CD4-positive, CD25-positive, alpha-beta regulatory T cell (primary cell): ENCODE measurements around the gene WDR93. TPM values are rescaled to one million over a fixed set of nuclear protein-coding genes. Genes with fewer than 3 reads are reported as not detected.

ENCODE experiments used
- ATAC-seq, 2 donors: fragments of 150-1000 bp; cut with Tn5 transposase; one replicate each; pipeline ENCODE4 v1.10.0; 2021; ENCODE audit warnings: low read depth in 2 of 2, moderate number of reproducible peaks in 2 of 2, moderate library complexity in 1 of 2
- DNase-seq, 3 donors: peaks; one replicate each; pipeline versions ENCODE4 v3.0.0 to v3.0.0-alpha.2; 2012 to 2022; ENCODE audit warnings: mixed read lengths in 1 of 3
- H3K27ac ChIP-seq: one replicate; pipeline ENCODE4 v1.7.0; 2013; ENCODE audit warnings: mild to moderate bottlenecking, low read length; ENCODE audit not compliant: insufficient read depth, poor library complexity, severe bottlenecking
- H3K27me3 ChIP-seq: one replicate; pipeline ENCODE4 v1.7.0; 2013; ENCODE audit warnings: low read length; ENCODE audit not compliant: control insufficient read depth, insufficient read depth
- H3K36me3 ChIP-seq: one replicate; pipeline ENCODE4 v1.7.0; 2013; ENCODE audit warnings: mild to moderate bottlenecking, low read length, moderate library complexity; ENCODE audit not compliant: control insufficient read depth, insufficient read depth
- H3K4me1 ChIP-seq: 2 replicates; pipeline ENCODE4 v1.7.0; 2013; ENCODE audit warnings: mild to moderate bottlenecking, low read length; ENCODE audit not compliant: insufficient read depth, control insufficient read depth, poor library complexity, severe bottlenecking
- H3K4me3 ChIP-seq: one replicate; pipeline ENCODE4 v1.7.0; 2013; ENCODE audit warnings: low read depth, mild to moderate bottlenecking, low read length, moderate library complexity
- H3K9me3 ChIP-seq, 2 experiments: 1 replicate in 1 of 2; 2 replicates in 1 of 2; pipeline ENCODE4 v1.7.0; 2013; ENCODE audit warnings: low read length in 2 of 2, mild to moderate bottlenecking in 1 of 2, moderate library complexity in 1 of 2; ENCODE audit not compliant: control insufficient read depth in 2 of 2
- H3K27ac Mint-ChIP-seq, 3 donors: one replicate each; pipeline ENCODE4 v1.8.0; 2020 to 2022; ENCODE audit warnings: mild to moderate bottlenecking in 3 of 3, mixed read lengths in 3 of 3, moderate library complexity in 2 of 3
- H3K27me3 Mint-ChIP-seq: one replicate; pipeline ENCODE4 v1.8.0; 2022; ENCODE audit warnings: mild to moderate bottlenecking, mixed read lengths
- H3K36me3 Mint-ChIP-seq: one replicate; pipeline ENCODE4 v1.8.0; 2020; ENCODE audit warnings: mixed read lengths
- H3K4me1 Mint-ChIP-seq, 4 donors: one replicate each; pipeline ENCODE4 v1.8.0; 2020 to 2022; ENCODE audit warnings: mixed read lengths in 4 of 4, mild to moderate bottlenecking in 1 of 4
- H3K4me3 Mint-ChIP-seq, 4 donors: one replicate each; pipeline ENCODE4 v1.8.0; 2020 to 2022; ENCODE audit warnings: mild to moderate bottlenecking in 4 of 4, mixed read lengths in 4 of 4, moderate library complexity in 3 of 4
- H3K9me3 Mint-ChIP-seq, 7 donors: one replicate each; pipeline ENCODE4 v1.8.0; 2020 to 2022; ENCODE audit warnings: mixed read lengths in 7 of 7, mild to moderate bottlenecking in 3 of 7, moderate library complexity in 2 of 7
- polyA plus RNA-seq, 4 donors: library from polyadenylated mRNA; unstranded; fragments of 300-500 nt; fragmentation: Illumina TruSeq; gene quantifications; one replicate each; pipeline ENCODE4 v1.2.3, GENCODE V29; 2021
- total RNA-seq: library from RNA; stranded (reverse); gene quantifications from one replicate; pipeline ENCODE4 v1.2.3, GENCODE V29; 2022

WDR93 gene
- total and polyA plus RNA-seq, 5 donors from 2014 or later: not detected

DNA sequence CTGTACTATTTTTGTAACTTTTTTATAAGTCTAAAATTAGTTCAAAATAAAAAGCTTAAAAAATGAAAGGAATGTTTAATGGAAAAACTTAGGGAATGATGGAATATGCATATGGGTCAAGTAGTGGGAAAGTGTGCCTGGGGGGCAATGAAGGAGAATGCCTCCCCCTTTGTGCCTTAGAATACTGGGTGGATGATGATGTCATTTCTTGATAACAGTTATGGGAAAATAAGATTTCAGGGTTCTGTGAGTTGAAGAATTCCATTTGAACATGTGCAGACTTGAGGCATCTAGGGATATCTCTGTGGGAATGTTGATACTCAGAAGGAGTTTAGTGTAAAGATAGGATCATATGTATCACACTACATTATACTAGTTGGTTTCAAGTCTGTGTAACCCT is 13.8 kb downstream of the WDR93 start:
- peaks cover 0 to 2% (median 0%) of the 10 kb centered on the region in 7 donors for H3K9me3 Mint-ChIP-seq
- H3K27me3 ChIP-seq: peaks cover 30% of the 10 kb centered on the region
- H3K27me3 Mint-ChIP-seq: peaks cover 55% of the 10 kb centered on the region
- H3K4me1 ChIP-seq: no peaks in the 10 kb centered on the region
- H3K27ac ChIP-seq: no peak overlapping the region
- no peaks in the 10 kb centered on the region for H3K9me3 ChIP-seq
- H3K4me1 Mint-ChIP-seq: no peaks in the 10 kb centered on the region
- H3K4me3 Mint-ChIP-seq: no peak overlapping the region
- DNase-seq (no peak), ATAC-seq (no peak)
- H3K4me3 ChIP-seq: no peak overlapping the region
- H3K36me3 Mint-ChIP-seq: no peaks in the 10 kb centered on the region
- no peaks in the 10 kb centered on the region for H3K36me3 ChIP-seq
- H3K27ac Mint-ChIP-seq: no peak overlapping the region

DNA sequence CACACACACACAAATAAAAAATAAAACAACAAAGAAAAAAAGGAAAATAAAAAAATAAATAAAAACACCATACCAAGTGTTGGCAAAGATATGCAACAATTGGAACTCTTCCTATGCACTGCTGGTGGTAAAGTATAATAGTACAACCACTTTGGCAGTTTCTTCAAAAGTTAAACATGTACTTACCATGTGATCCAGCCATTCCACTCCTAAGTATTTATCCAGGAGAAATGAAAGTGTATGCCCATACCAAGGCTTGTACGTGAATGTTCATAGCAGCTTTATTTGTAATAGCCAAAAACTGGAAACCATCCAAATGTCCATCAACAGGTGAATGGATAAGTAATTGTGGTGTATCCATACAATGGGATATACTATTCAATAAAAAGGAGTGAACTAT is 17.0 kb downstream of the WDR93 start:
- no peak overlapping the region for H3K27ac Mint-ChIP-seq
- Histone ChIP-seq H3K36me3 (no peaks in the 10 kb centered on the region), H3K4me3 (no peak overlapping the region), H3K4me1 (no peaks in the 10 kb centered on the region), H3K27ac (no peak overlapping the region), H3K9me3 (no peaks in the 10 kb centered on the region), H3K27me3 (peaks cover 19% of the 10 kb centered on the region)
- no peak for ATAC-seq
- no peak overlapping the region for H3K4me3 Mint-ChIP-seq
- no peak for DNase-seq
- H3K36me3 Mint-ChIP-seq: no peaks in the 10 kb centered on the region
- H3K27me3 Mint-ChIP-seq: peaks cover 50% of the 10 kb centered on the region
- no peaks in the 10 kb centered on the region for H3K4me1 Mint-ChIP-seq
- H3K9me3 Mint-ChIP-seq: peaks cover 0 to 1% (median 0%) of the 10 kb centered on the region in 7 donors

DNA sequence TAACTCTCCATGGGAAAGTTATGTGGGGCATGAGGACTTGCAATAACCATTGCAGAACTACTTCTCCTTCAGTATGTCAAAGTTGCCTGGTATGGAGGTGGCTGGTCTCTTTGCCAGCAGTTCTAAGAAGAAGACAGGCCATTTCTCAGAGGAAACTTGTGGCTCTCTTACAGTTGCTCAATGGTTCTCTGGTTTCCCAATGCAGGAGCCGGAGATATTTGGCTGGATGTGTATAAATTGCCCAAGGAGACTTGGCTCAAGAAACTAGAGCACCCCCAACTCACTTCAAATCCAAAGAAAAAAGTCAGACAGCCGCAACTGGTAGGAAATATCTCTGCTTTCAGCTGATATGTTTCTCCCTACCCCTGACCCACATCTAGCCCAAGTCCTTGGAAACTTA is 24.2 kb downstream of the WDR93 start:
- peaks cover 0 to 1% (median 0%) of the 10 kb centered on the region in 7 donors for H3K9me3 Mint-ChIP-seq
- H3K27me3 ChIP-seq: peaks cover 3% of the 10 kb centered on the region
- no peak for DNase-seq
- no peak overlapping the region for H3K4me3 ChIP-seq
- ATAC-seq: no peak
- no peak overlapping the region for H3K4me3 Mint-ChIP-seq
- H3K36me3 Mint-ChIP-seq: no peaks in the 10 kb centered on the region
- H3K27me3 Mint-ChIP-seq: peaks cover 62% of the 10 kb centered on the region
- no peaks in the 10 kb centered on the region for H3K9me3 ChIP-seq
- H3K4me1 Mint-ChIP-seq: no peaks in the 10 kb centered on the region
- no peak overlapping the region for H3K27ac Mint-ChIP-seq
- H3K4me1 ChIP-seq: no peaks in the 10 kb centered on the region
- H3K36me3 ChIP-seq: no peaks in the 10 kb centered on the region
- no peak overlapping the region for H3K27ac ChIP-seq

DNA sequence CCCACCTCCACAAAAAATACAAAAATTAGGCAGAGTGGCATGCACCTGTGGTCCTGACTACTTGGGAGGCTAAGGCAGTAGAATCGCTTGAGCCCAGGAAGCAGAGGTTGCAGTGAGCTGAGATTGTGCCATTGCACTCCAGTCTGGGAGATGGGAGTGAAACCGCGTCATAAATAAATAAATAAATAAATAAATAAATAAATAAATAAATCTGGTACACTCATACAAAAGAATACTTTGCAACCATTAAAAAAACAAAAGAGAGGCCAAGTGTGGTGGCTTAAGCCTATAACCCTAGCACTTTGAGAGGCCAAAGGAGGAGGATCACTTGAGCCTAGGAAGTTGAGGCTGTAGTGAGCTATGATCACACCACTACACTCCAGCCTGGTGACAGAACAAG is 32.4 kb downstream of the WDR93 start:
- ATAC-seq (no peak), DNase-seq (no peak)
- no peak overlapping the region for H3K4me3 Mint-ChIP-seq
- no peaks in the 10 kb centered on the region for H3K4me1 ChIP-seq
- H3K4me3 ChIP-seq: no peak overlapping the region
- peaks cover 0 to 5% (median 2%) of the 10 kb centered on the region in 7 donors for H3K9me3 Mint-ChIP-seq
- H3K4me1 Mint-ChIP-seq: no peaks in the 10 kb centered on the region
- H3K27ac ChIP-seq: no peak overlapping the region
- H3K27me3 ChIP-seq: peaks cover 4% of the 10 kb centered on the region
- H3K36me3 ChIP-seq: no peaks in the 10 kb centered on the region
- H3K27ac Mint-ChIP-seq: no peak overlapping the region
- H3K36me3 Mint-ChIP-seq: no peaks in the 10 kb centered on the region
- peaks cover 29% of the 10 kb centered on the region for H3K27me3 Mint-ChIP-seq
- peaks cover 4 to 6% of the 10 kb centered on the region in 2 experiments for H3K9me3 ChIP-seq

DNA sequence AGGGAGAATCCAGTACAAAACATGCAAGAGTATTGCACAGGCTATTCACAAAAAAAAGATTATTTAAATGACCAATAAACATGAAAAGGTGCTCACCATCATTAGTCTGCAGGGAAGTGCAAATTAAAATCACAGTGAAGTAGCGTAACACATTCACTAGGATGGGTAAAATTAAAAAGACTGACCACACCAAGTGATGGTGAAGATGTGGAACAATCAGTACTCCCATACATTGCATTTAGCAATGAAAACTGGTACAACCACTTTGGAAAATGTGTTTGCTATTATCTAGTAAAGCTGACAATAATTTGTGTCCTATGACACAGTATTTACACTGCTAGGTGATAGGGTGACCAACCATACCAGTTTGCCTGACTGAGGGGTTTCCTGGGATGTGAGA is 34.0 kb downstream of the WDR93 start:
- DNase-seq (no peak), ATAC-seq (no peak)
- peaks cover 18% of the 10 kb centered on the region for H3K27me3 Mint-ChIP-seq
- peaks cover 4 to 6% of the 10 kb centered on the region in 2 experiments for H3K9me3 ChIP-seq
- H3K27ac ChIP-seq: no peak overlapping the region
- peaks cover 6% of the 10 kb centered on the region for H3K27me3 ChIP-seq
- H3K27ac Mint-ChIP-seq: no peak overlapping the region
- no peaks in the 10 kb centered on the region for H3K4me1 Mint-ChIP-seq
- H3K4me1 ChIP-seq: no peaks in the 10 kb centered on the region
- H3K4me3 ChIP-seq: no peak overlapping the region
- H3K4me3 Mint-ChIP-seq: no peak overlapping the region
- peaks cover 0 to 5% (median 2%) of the 10 kb centered on the region in 7 donors for H3K9me3 Mint-ChIP-seq
- no peaks in the 10 kb centered on the region for H3K36me3 ChIP-seq
- no peaks in the 10 kb centered on the region for H3K36me3 Mint-ChIP-seq

DNA sequence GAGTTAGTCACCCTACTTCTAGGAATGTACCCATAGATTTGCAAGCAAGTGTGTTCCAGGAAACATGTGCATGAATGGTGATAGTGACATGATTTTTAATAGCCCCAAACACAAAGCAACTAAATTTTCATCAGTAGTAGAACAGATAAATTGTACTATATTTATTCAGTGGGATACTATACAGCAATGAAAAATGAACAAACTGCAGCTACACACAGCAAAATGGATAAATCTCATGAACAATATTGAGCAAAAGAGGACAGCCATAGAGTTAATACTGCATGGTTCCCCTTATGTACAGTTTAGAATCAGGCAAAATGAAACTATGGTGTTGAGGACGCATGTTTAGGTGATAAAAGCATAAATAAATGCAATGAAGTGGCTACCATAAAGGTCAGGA is 34.5 kb downstream of the WDR93 start:
- H3K27me3 Mint-ChIP-seq: peaks cover 15% of the 10 kb centered on the region
- H3K9me3 Mint-ChIP-seq: peaks cover 0 to 5% (median 2%) of the 10 kb centered on the region in 7 donors
- no peak overlapping the region for H3K4me3 ChIP-seq
- no peak overlapping the region for H3K27ac Mint-ChIP-seq
- H3K4me3 Mint-ChIP-seq: no peak overlapping the region
- H3K27me3 ChIP-seq: peaks cover 6% of the 10 kb centered on the region
- ATAC-seq (no peak), DNase-seq (no peak)
- H3K27ac ChIP-seq: no peak overlapping the region
- H3K36me3 Mint-ChIP-seq: no peaks in the 10 kb centered on the region
- no peaks in the 10 kb centered on the region for H3K36me3 ChIP-seq
- no peaks in the 10 kb centered on the region for H3K4me1 Mint-ChIP-seq
- H3K9me3 ChIP-seq: peaks cover 4 to 6% of the 10 kb centered on the region in 2 experiments
- H3K4me1 ChIP-seq: no peaks in the 10 kb centered on the region

DNA sequence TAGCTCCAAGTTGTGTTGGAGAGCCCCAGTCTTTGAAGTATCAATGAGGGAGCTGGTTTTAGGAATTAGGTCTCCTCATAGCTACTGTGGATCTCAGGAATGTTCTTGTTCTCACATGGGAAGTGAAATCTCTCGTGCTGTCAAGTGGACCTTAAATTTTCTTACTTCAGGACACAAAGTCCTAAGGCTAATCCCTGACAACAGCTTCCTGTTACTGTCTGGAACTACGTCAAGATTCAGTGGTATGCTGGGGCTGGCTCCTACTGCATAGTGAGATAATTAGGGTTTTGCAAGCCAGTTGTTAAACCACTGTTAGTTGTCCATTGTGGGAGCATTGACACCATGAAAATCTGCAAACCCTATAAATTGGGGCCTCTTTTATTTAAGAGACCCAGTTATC is 37.6 kb downstream of the WDR93 start:
- no peak overlapping the region for H3K4me3 Mint-ChIP-seq
- no peaks in the 10 kb centered on the region for H3K36me3 Mint-ChIP-seq
- H3K27ac Mint-ChIP-seq: no peak overlapping the region
- Histone ChIP-seq H3K4me3 (no peak overlapping the region), H3K27ac (no peak overlapping the region), H3K4me1 (no peaks in the 10 kb centered on the region), H3K9me3 (peaks cover 4 to 6% of the 10 kb centered on the region in 2 experiments), H3K36me3 (no peaks in the 10 kb centered on the region), H3K27me3 (peaks cover 3% of the 10 kb centered on the region)
- peaks cover 5% of the 10 kb centered on the region for H3K27me3 Mint-ChIP-seq
- DNase-seq: no peak
- no peak for ATAC-seq
- peaks cover 0 to 5% (median 2%) of the 10 kb centered on the region in 7 donors for H3K9me3 Mint-ChIP-seq
- H3K4me1 Mint-ChIP-seq: no peaks in the 10 kb centered on the region

DNA sequence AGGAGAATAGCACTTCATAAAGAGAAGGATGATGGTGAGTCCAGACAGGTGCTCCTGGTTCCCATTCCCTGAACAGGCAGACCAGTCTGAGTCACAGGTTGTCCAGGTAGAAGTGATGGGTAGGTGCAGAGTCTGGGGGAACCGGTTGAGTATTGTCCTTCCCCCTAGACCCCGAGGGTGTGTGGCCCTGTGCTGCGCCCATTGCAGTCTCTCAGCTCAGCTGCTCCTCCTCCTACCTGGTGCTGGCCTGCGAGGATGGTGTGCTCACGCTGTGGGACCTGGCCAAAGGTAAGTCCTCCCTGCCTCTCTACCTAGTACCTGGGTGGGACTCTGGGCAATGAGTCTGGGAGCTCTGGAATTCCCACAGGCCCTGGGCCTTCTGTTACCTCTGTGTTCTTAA is 40.7 kb downstream of the WDR93 start:
- peaks cover under 1% of the 10 kb centered on the region for H3K36me3 Mint-ChIP-seq
- no peak overlapping the region for H3K27ac Mint-ChIP-seq
- H3K27ac ChIP-seq: no peak overlapping the region
- no peaks in the 10 kb centered on the region for H3K36me3 ChIP-seq
- no peak overlapping the region for H3K4me3 ChIP-seq
- no peaks in the 10 kb centered on the region for H3K9me3 Mint-ChIP-seq
- peaks cover 3% of the 10 kb centered on the region for H3K27me3 ChIP-seq
- H3K27me3 Mint-ChIP-seq: peaks cover 13% of the 10 kb centered on the region
- no peak for DNase-seq
- H3K4me3 Mint-ChIP-seq: no peak overlapping the region
- H3K4me1 ChIP-seq: no peaks in the 10 kb centered on the region
- ATAC-seq: no peak
- H3K9me3 ChIP-seq: no peaks in the 10 kb centered on the region
- H3K4me1 Mint-ChIP-seq: no peaks in the 10 kb centered on the region
